Ovary (tissue), 3 donors: ENCODE results near the gene CCDC171.

Experiments
- CTCF ChIP-seq, 3 donors: fragments of 450-650 bp in 2 of 3; fragments of 200-600 bp in 1 of 3; IDR thresholded peaks; one replicate each; pipeline versions ENCODE4 v1.5.1 to v1.8.0; 2016 to 2022; ENCODE audit warnings: antibody characterized with exemption in 3 of 3, mild to moderate bottlenecking in 1 of 3
- EP300 ChIP-seq: sonication (generic); formaldehyde crosslinking; IDR thresholded peaks from one replicate; pipeline ENCODE4 v1.6.1; 2017; ENCODE audit warnings: antibody characterized with exemption
- POLR2A ChIP-seq: fragments of 450-650 bp; IDR thresholded peaks from one replicate; pipeline ENCODE4 v1.6.1; 2017; ENCODE audit warnings: antibody characterized with exemption, mild to moderate bottlenecking, moderate library complexity
- donor health status: DM: no; HTN: no; CAD: no.

GRCh38 chr9:15889555-15889954 lies 336.7 kb downstream of the CCDC171 start:
- TF ChIP-seq CTCF (IDR thresholded peaks at IDR 0.05) (no peak), POLR2A (no peak), EP300 (no peak)
